Measurements from ENCODE around the gene USP33. TPM values are rescaled to one million over a fixed set of nuclear protein-coding genes. Genes with fewer than 3 reads are reported as not detected.

The USP33 gene
- total and polyA plus RNA-seq, 2 of the 8 experiments (the other 6 are each of a cell fraction or from before 2014, with no cell fraction given) = 20.0 to 55.5 TPM

DNA sequence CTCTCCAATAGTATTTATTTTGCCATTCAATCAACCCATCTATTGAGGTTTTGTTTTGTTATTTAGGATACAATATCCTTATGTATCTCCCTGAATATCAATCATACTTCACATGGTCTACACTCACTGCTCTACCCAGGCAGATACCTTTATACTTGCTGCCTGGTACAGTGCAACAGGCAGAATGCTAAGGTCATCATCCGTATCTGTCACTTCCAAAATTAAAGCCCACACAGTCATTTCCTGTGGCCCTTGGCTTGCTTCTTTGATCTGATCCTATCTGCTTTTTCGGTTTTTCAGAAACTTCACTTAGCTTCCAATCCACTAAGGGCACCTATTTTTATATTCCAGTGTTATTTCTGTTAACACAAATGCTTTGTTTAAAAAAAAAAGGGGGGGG lies 54.9 kb downstream of the USP33 start:
- H4K8ac ChIP-seq (ENCODE audit: extremely low read depth, insufficient read depth, low read length) = no peak overlapping the region
- no peaks in the 10 kb centered on the region for H4K20me1 ChIP-seq (replicated peaks in 1 of 2; ENCODE audit: control insufficient read depth in 1 of 2, insufficient read depth in 2 of 2, low read length in 2 of 2)
- peaks cover 0 to 11% (median 4%) of the 10 kb centered on the region in 4 experiments; a peak in 3 of 8 replicates for H3K36me3 ChIP-seq (ENCODE audit: control insufficient read depth in 2 of 4, insufficient read depth in 4 of 4, low read length in 3 of 4)
- no peak overlapping the region for H3K23ac ChIP-seq (ENCODE audit: insufficient read length)
- H3K27me3 ChIP-seq (replicated peaks in 1 of 4; ENCODE audit: control insufficient read depth in 3 of 4, extremely low read depth in 1 of 4, insufficient read depth in 3 of 4, low read length in 3 of 4) = no peaks in the 10 kb centered on the region
- no peak overlapping the region for H3K14ac ChIP-seq (ENCODE audit: insufficient read length)
- no peak overlapping the region for H2BK12ac ChIP-seq (ENCODE audit: low read depth, low read length)
- no peaks in the 10 kb centered on the region for H3K79me2 ChIP-seq (ENCODE audit: control insufficient read depth in 1 of 2, insufficient read depth in 2 of 2, low read length in 2 of 2)
- H3K79me1 ChIP-seq (ENCODE audit: low read depth, low read length) = no peaks in the 10 kb centered on the region
- no peak overlapping the region for H2BK5ac ChIP-seq (ENCODE audit: low read depth, low read length)
- no peak for DNase-seq (ENCODE audit: low read depth in 1 of 2, low spot score in 2 of 2)
- no peak overlapping the region for H4K5ac ChIP-seq (ENCODE audit: insufficient read length, low read depth, low read length)
- no peak overlapping the region for H3K27ac ChIP-seq (ENCODE audit: low read depth, low read length)
- H2BK15ac ChIP-seq (ENCODE audit: low read length) = no peak overlapping the region
- H3K4me1 ChIP-seq (replicated peaks in 1 of 4; ENCODE audit: control insufficient read depth in 3 of 4, insufficient read depth in 4 of 4, low read length in 3 of 4) = no peaks in the 10 kb centered on the region
- no peak overlapping the region for H2BK120ac ChIP-seq (replicated peaks; ENCODE audit: low read depth, low read length)
- CTCF ChIA-PET (ENCODE audit: partially characterized antibody) = interaction anchor here (0.6 kb wide), 1 partner anchor 11 kb away, joined by 3 read pairs; no protein-coding TSS in a partner anchor
- TF ChIP-seq KDM1A (IDR thresholded peaks at IDR 0.05; ENCODE audit: borderline replicate concordance, low read length) (no peak), POU5F1 (IDR thresholded peaks at IDR 0.05; ENCODE audit: low read depth, low read length) (no peak), SUZ12 (IDR thresholded peaks at IDR 0.05; ENCODE audit: low read length) (no peak), SAP30 (IDR thresholded peaks at IDR 0.05; ENCODE audit: insufficient read depth, insufficient replicate concordance, low read length) (no peak), ZNF274 (IDR thresholded peaks at IDR 0.05; ENCODE audit: borderline replicate concordance, extremely low read depth, low read length) (no peak), SP2 (IDR thresholded peaks at IDR 0.05; ENCODE audit: low read length) (no peak), CHD2 (IDR thresholded peaks at IDR 0.05; ENCODE audit: low read length) (no peak), BCL11A (IDR thresholded peaks at IDR 0.05; ENCODE audit: low read depth in 2 of 2, low read length in 2 of 2) (no peak), YY1 (IDR thresholded peaks at IDR 0.05; ENCODE audit: low read depth, low read length) (no peak), SIX5 (IDR thresholded peaks at IDR 0.05; ENCODE audit: low read depth, low read length) (no peak)
- TF ChIP-seq, protein P1, sequence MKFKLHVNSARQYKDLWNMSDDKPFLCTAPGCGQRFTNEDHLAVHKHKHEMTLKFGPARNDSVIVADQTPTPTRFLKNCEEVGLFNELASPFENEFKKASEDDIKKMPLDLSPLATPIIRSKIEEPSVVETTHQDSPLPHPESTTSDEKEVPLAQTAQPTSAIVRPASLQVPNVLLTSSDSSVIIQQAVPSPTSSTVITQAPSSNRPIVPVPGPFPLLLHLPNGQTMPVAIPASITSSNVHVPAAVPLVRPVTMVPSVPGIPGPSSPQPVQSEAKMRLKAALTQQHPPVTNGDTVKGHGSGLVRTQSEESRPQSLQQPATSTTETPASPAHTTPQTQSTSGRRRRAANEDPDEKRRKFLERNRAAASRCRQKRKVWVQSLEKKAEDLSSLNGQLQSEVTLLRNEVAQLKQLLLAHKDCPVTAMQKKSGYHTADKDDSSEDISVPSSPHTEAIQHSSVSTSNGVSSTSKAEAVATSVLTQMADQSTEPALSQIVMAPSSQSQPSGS (IDR thresholded peaks at IDR 0.05; ENCODE audit: low read length) = no peak
- TF ChIP-seq, protein P2, sequence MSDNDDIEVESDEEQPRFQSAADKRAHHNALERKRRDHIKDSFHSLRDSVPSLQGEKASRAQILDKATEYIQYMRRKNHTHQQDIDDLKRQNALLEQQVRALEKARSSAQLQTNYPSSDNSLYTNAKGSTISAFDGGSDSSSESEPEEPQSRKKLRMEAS (IDR thresholded peaks at IDR 0.05) = no peak
- 89% methylated on average over 2 of the region's 2 CpGs; no CpG with 5 or more reads in 1 of the 2 experiments for WGBS, 2 experiments (ENCODE audit: extremely low coverage in 1 of 2, insufficient coverage in 1 of 2, insufficient read length in 1 of 2, insufficient replicate concordance in 2 of 2, low coverage in 1 of 2, low lambda C conversion rate in 2 of 2, missing lambda C conversion rate in 1 of 2)
- H3K4ac ChIP-seq (replicated peaks; ENCODE audit: insufficient read length, low read depth, low read length) = no peak overlapping the region
- no peak overlapping the region for H3K4me3 ChIP-seq (ENCODE audit: extremely low read depth in 1 of 4, insufficient read depth in 2 of 4, low read depth in 3 of 4, low read length in 4 of 4)
- no peak overlapping the region for H2AK5ac ChIP-seq (ENCODE audit: low read depth, low read length)
- H3K9ac ChIP-seq (replicated peaks in 1 of 4; ENCODE audit: extremely low read depth in 1 of 4, low read depth in 3 of 4, low read length in 3 of 4) = no peak overlapping the region
- no peak overlapping the region for H4K91ac ChIP-seq (replicated peaks; ENCODE audit: insufficient read length, low read length)
- no peaks in the 10 kb centered on the region for H3K9me3 ChIP-seq (ENCODE audit: insufficient read depth in 2 of 2, low read depth in 1 of 2, low read length in 1 of 2)
- no peak overlapping the region for H3K4me2 ChIP-seq (ENCODE audit: insufficient read depth in 1 of 2, low read depth in 2 of 2, low read length in 2 of 2)
- no peaks in the 10 kb centered on the region; the same call in 1 of the 2 replicates for H3K23me2 ChIP-seq (ENCODE audit: low read depth, low read length)
- H3K56ac ChIP-seq (replicated peaks; ENCODE audit: insufficient read length, low read depth, low read length) = no peak overlapping the region
- no peak overlapping the region for H3K18ac ChIP-seq (ENCODE audit: extremely low read depth, low read length)
- no peak overlapping the region for H2AFZ ChIP-seq (ENCODE audit: low read length)
- H2BK20ac ChIP-seq (ENCODE audit: low read length) = no peak overlapping the region
- no peak for FAIRE-seq
- POLR2A ChIA-PET (ENCODE audit: partially characterized antibody) = interaction anchor here (1.0 to 1.4 kb wide), 2 partner anchors 11 kb away, joined by 3 to 8 read pairs; no protein-coding TSS in a partner anchor

Data from H1 (cell line).